HEK293 (cell line): ENCODE data around the gene HOXD11.
A peak's percentile ranks its signal among the peaks of the same experiment; 100 is the strongest.

ENCODE experiments used
- EGR2 ChIP-seq: fragments of 450-650 bp; formaldehyde crosslinking; IDR thresholded peaks from 2 replicates; pipeline ENCODE4 v1.5.1; 2016; ENCODE audit warnings: low read depth, missing biosample characterization, missing genetic modification characterization
- PATZ1 ChIP-seq: fragments of 450-650 bp; formaldehyde crosslinking; IDR thresholded peaks from 2 replicates; pipeline ENCODE4 v1.5.1; 2016; ENCODE audit warnings: missing biosample characterization, missing genetic modification characterization
- PRDM6 ChIP-seq: fragments of 450-650 bp; formaldehyde crosslinking; IDR thresholded peaks from 2 replicates; pipeline ENCODE4 v1.5.1; 2017; ENCODE audit warnings: missing biosample characterization, missing genetic modification characterization
- WT1 ChIP-seq: fragments of 450-650 bp; formaldehyde crosslinking; IDR thresholded peaks from 2 replicates; pipeline ENCODE4 v1.5.1; 2016; ENCODE audit warnings: missing biosample characterization, missing genetic modification characterization
- YY2 ChIP-seq: fragments of 450-650 bp; formaldehyde crosslinking; IDR thresholded peaks from 2 replicates; pipeline ENCODE4 v1.5.1; 2016; ENCODE audit warnings: missing biosample characterization, missing genetic modification characterization
- ZBTB10 ChIP-seq: fragments of 450-650 bp; formaldehyde crosslinking; IDR thresholded peaks from 2 replicates; pipeline ENCODE4 v1.5.1; 2016; ENCODE audit warnings: missing biosample characterization, missing genetic modification characterization
- ZBTB6 ChIP-seq: fragments of 450-650 bp; formaldehyde crosslinking; IDR thresholded peaks from 2 replicates; pipeline ENCODE4 v1.5.1; 2017; ENCODE audit warnings: missing biosample characterization, missing genetic modification characterization
- ZFHX2 ChIP-seq: fragments of 450-650 bp; formaldehyde crosslinking; conservative IDR thresholded peaks from 2 replicates; pipeline ENCODE4 v1.5.1; 2016; ENCODE audit warnings: missing biosample characterization, missing genetic modification characterization
- ZNF133 ChIP-seq: fragments of 450-650 bp; formaldehyde crosslinking; IDR thresholded peaks from 2 replicates; pipeline ENCODE4 v1.5.1; 2016; ENCODE audit warnings: missing biosample characterization, missing genetic modification characterization
- ZNF155 ChIP-seq: fragments of 450-650 bp; formaldehyde crosslinking; IDR thresholded peaks from 2 replicates; pipeline ENCODE4 v1.5.1; 2016; ENCODE audit warnings: missing biosample characterization, missing genetic modification characterization
- ZNF2 ChIP-seq: fragments of 450-650 bp; formaldehyde crosslinking; IDR thresholded peaks from 2 replicates; pipeline ENCODE4 v1.5.1; 2016; ENCODE audit warnings: missing biosample characterization, missing genetic modification characterization
- ZNF211 ChIP-seq: fragments of 450-650 bp; formaldehyde crosslinking; IDR thresholded peaks from 2 replicates; pipeline ENCODE4 v1.5.1; 2016; ENCODE audit warnings: low read depth, missing biosample characterization, missing genetic modification characterization
- ZNF223 ChIP-seq: fragments of 450-650 bp; formaldehyde crosslinking; IDR thresholded peaks from 2 replicates; pipeline ENCODE4 v1.5.1; 2016; ENCODE audit warnings: missing biosample characterization, missing genetic modification characterization
- ZNF23 ChIP-seq: fragments of 450-650 bp; formaldehyde crosslinking; IDR thresholded peaks from 2 replicates; pipeline ENCODE4 v1.5.1; 2016; ENCODE audit warnings: missing biosample characterization, missing genetic modification characterization, borderline replicate concordance
- ZNF24 ChIP-seq: fragments of 450-650 bp; formaldehyde crosslinking; IDR thresholded peaks from 2 replicates; pipeline ENCODE4 v1.5.1; 2016; ENCODE audit warnings: missing biosample characterization, missing genetic modification characterization
- ZNF274 ChIP-seq, 2 experiments: fragments of 200-500 bp in 1 of 2; fragments of 450-650 bp in 1 of 2; sonication (Bioruptor generic) in 1 of 2; formaldehyde crosslinking in 1 of 2; IDR thresholded peaks; 2 replicates each; pipeline versions ENCODE4 v1.5.1 to v1.6.1; 2014 to 2016; ENCODE audit warnings: borderline replicate concordance in 1 of 2, inconsistent platforms in 1 of 2, low read length in 1 of 2, missing biosample characterization in 1 of 2, missing genetic modification characterization in 1 of 2
- ZNF426 ChIP-seq: fragments of 450-650 bp; formaldehyde crosslinking; IDR thresholded peaks from 2 replicates; pipeline ENCODE4 v1.5.1; 2017; ENCODE audit warnings: missing biosample characterization, missing genetic modification characterization, mild to moderate bottlenecking, inconsistent platforms, moderate library complexity
- ZNF433 ChIP-seq: fragments of 450-650 bp; formaldehyde crosslinking; IDR thresholded peaks from 2 replicates; pipeline ENCODE4 v1.5.1; 2016; ENCODE audit warnings: missing biosample characterization, missing genetic modification characterization, low read depth
- ZNF544 ChIP-seq: fragments of 450-650 bp; formaldehyde crosslinking; IDR thresholded peaks from 2 replicates; pipeline ENCODE4 v1.5.0; 2017; ENCODE audit warnings: missing biosample characterization, missing genetic modification characterization
- ZNF549 ChIP-seq: fragments of 450-650 bp; IDR thresholded peaks from 2 replicates; pipeline ENCODE4 v1.5.1; 2018; ENCODE audit warnings: missing biosample characterization, missing genetic modification characterization, mild to moderate bottlenecking, inconsistent platforms, moderate library complexity
- ZNF561 ChIP-seq: fragments of 450-650 bp; IDR thresholded peaks from 2 replicates; pipeline ENCODE4 v1.5.1; 2018; ENCODE audit warnings: missing biosample characterization, missing genetic modification characterization, borderline replicate concordance
- ZNF610 ChIP-seq: fragments of 450-650 bp; formaldehyde crosslinking; IDR thresholded peaks from 2 replicates; pipeline ENCODE4 v1.5.1; 2016; ENCODE audit warnings: missing biosample characterization, missing genetic modification characterization, borderline replicate concordance
- ZNF623 ChIP-seq: fragments of 450-650 bp; formaldehyde crosslinking; IDR thresholded peaks from 2 replicates; pipeline ENCODE4 v1.5.1; 2016; ENCODE audit warnings: missing biosample characterization, missing genetic modification characterization
- ZNF639 ChIP-seq: fragments of 450-650 bp; formaldehyde crosslinking; IDR thresholded peaks from 2 replicates; pipeline ENCODE4 v1.5.1; 2016; ENCODE audit warnings: missing biosample characterization, missing genetic modification characterization
- ZNF692 ChIP-seq: fragments of 450-650 bp; formaldehyde crosslinking; IDR thresholded peaks from 2 replicates; pipeline ENCODE4 v1.5.1; 2016; ENCODE audit warnings: missing biosample characterization, missing genetic modification characterization
- ZNF747 ChIP-seq: fragments of 450-650 bp; formaldehyde crosslinking; IDR thresholded peaks from 2 replicates; pipeline ENCODE4 v1.5.1; 2016; ENCODE audit warnings: missing biosample characterization, missing genetic modification characterization

HOXD11 gene

GRCh38 chr2:176130147-176130956 lies 23.3 kb downstream of the HOXD11 start (continued):
- TF ChIP-seq ZNF692 (tag by site-specific recombination) = no peak; the same call in 1 of the 2 replicates
- TF ChIP-seq WT1 (tag by site-specific recombination) = peak; percentile 56; the same call in 1 of the 2 replicates
- no peak for TF ChIP-seq ZNF155 (tag by site-specific recombination)
- TF ChIP-seq ZNF2 (tag by site-specific recombination) = no peak
- TF ChIP-seq ZNF133 (tag by site-specific recombination) = no peak
- TF ChIP-seq ZNF433 (tag by site-specific recombination) = no peak
- peak; percentile 87 for TF ChIP-seq PRDM6
- peak; percentile 80 for TF ChIP-seq PATZ1 (tag by site-specific recombination)
- TF ChIP-seq ZFHX2 (tag by site-specific recombination) = peak; percentile 96
- no peak for TF ChIP-seq ZNF549 (tag by site-specific recombination)
- 0 out of 2 replicates have a peak, but pooled peaks have one; percentile 10 for TF ChIP-seq ZNF639
- TF ChIP-seq ZNF211 (tag by site-specific recombination) = no peak
- TF ChIP-seq ZNF274 (IDR thresholded peaks at IDR 0.05; ENCODE audit: low read length) = no peak
- no peak for TF ChIP-seq ZNF274 (tag by site-specific recombination; IDR thresholded peaks at IDR 0.05; ENCODE audit: borderline replicate concordance)
- TF ChIP-seq ZNF23 (tag by site-specific recombination) = no peak
- TF ChIP-seq ZNF544 (tag by site-specific recombination) = no peak
- TF ChIP-seq ZBTB10 = no peak
- peak; percentile 46; the same call in 1 of the 2 replicates for TF ChIP-seq ZNF24 (tag by site-specific recombination)
- peak; percentile 42; the same call in 1 of the 2 replicates for TF ChIP-seq ZNF561
- TF ChIP-seq ZNF610 = 0 out of 2 replicates have a peak, but pooled peaks have one; percentile 17
- TF ChIP-seq ZNF426 (tag by site-specific recombination) = no peak
- TF ChIP-seq YY2 = no peak
- TF ChIP-seq ZNF223 (tag by site-specific recombination) = no peak
- no peak for TF ChIP-seq ZBTB6 (tag by site-specific recombination)
- TF ChIP-seq ZNF747 = no peak
- no peak for TF ChIP-seq ZNF623 (tag by site-specific recombination)
- peak; percentile 87 for TF ChIP-seq EGR2 (tag by site-specific recombination)
